ENCODE data around the gene CENPV.
"Not testable (repeated sequence)": the region's sequence is repeated elsewhere in the genome, so short reads cannot be mapped to it uniquely, and the experiment has no call there.

Gene CENPV

GRCh38 chr17:16306211-16306610, 47.1 kb downstream of the CENPV start:
- DNase-seq = no peak

DNA sequence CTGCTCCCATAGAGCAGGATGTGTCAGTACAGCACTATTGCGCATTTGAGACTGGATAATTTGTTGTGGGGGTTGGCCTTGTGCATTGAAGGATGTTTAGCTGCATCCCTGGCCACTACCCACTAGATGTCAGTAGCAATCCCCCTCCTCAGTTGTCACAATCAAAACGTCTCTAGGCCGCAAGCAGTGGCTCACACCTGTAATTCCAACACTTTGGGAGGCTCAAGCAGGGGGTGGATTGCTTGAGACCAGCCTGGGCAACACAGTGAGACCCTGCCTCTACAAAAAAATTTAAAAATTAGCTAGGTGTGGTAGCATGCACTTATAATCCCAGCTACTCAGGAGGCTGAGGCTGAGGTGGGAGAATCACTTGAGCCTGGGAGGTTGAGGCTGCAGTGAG, 48.4 kb downstream of the CENPV start:
- DNase-seq = no peak

DNA sequence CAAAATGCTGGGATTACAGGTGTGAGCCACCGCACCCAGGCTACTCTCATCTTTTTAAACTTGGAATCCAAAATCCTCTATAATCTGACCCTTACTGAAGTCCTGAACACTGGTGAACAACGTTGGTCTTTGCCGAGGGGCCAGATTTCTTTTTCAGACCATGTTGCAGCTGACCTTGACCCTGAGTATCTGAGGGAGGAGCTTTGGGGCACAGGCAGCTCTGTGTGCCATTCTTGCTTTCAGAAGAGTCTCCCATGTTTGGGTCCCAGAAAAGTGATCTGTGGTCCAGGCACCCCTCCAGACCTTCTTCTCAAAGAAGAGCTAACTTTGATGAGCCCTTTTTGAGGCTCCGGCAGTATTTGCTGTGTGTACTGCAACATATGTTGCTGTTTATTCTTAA, 50.4 kb downstream of the CENPV start:
- no peak for DNase-seq

DNA sequence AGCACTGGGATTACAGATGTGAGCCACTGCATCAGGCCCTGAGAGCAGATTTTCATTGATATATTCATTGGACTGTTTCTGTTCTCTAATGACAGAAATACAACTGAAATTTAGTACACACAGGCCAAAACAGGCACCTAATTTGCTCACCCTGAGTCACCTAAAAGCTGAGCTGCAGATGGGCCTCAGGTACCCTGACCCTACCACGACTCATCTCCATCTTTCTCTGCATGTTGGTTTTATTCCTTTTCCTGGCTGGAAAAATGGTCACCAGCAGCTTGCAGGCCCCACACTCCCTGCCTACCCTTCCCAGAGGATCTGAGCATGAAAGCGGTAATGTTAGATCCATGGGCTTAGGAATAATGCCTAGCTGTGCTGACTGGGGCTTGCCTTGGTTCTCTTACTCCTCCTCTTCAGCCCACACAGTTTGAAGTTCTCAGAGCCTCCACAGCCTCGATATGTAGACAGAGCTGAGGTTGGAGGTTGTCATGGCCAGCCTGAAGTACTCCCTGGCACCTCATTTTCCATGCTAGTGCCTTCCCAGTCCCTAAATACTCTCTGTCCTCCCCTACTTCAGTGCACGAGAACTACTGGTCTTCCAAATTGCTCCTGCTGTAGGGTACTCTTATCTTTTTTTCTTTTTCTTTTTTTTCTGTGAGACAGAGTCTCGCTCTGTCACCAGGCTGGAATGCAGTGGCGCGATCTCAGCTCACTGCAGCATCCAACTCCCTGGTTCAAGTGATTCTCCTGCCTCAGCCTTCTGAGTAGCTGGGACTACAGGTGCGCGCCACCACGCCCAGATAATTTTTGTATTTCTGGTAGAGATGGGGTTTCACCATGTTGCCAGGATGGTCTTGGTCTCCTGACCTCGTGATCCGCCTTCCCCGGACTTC, 51.1 kb downstream of the CENPV start:
- DNase-seq = no peak

GRCh38 chr17:16300554-16300953, 52.7 kb downstream of the CENPV start:
- no peak for DNase-seq

DNA sequence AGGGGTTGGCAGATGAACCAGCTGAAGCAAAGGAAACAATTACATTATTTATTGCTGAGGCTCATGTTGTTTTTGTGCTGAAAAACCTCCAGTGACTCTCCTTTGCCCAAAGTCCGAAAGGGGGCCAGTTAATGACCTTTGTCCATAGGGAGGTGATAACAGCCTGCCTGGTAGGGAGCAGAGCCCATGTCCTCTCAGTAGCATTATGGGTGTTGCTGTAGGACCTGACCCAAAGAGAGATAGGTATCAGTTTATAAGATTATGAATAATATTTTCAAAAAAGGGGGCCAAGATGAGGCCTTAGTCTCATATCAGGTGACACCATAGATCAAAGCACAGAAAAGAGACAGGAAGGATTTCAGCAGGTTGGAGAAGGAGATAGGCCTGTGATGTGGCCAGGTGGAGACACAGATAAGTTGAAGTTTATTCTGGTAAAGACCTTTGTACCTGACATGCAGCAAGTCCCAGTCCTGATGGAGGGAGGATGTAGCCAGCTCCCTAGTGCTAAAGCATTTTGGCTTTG, 55.1 kb downstream of the CENPV start:
- DNase-seq = no peak

- DNase-seq = no peak
Observed at GRCh38 chr17:16297367-16298139, 55.7 kb downstream of the CENPV start.

DNA sequence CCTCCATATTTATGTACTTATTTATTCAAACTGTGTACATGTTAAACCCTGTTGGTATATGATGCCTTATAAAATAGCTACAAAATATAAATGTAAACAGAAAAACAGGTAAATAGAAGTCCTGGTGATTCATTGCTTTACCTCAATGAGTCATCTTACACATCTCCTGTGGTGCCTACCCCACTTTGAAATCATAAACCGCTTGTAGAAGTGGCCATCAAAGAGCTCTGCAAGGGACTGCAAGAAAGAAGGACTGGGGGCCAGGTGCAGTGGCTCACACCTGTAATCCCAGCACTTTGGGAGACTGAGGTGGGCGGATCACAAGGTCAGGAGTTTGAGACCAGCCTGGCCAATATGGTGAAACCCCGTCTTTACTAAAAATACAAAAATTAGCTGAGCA, 57.2 kb downstream of the CENPV start:
- DNase-seq = not testable (repeated sequence)

DNA sequence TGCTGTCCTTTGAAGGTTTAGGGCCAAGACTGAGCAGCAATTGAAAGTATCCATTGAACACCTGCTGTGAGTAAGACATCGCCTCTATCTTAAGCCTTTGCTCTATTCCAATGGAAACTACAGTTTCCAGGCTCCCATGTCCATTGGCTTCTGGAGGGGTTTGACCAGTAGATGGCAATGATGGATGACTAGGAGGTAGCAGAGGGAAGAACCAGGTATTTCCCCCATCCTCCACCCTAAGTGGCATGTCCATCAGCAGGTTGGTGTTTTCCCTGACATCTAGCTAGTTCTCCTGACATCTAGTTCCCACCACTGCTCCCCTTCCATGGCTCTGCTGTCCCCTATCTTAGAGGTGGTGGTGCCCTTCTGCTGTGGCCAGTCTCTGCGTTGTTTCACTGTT, 58.7 kb downstream of the CENPV start:
- no peak for DNase-seq

GRCh38 chr17:16293931-16294330, 59.3 kb downstream of the CENPV start:
- DNase-seq = no peak
